Right atrium auricular region (tissue), 2 donors: Measurements from ENCODE around the gene SLC12A3. TPM values are rescaled to one million over a fixed set of nuclear protein-coding genes. Genes with fewer than 3 reads are reported as not detected.

Experiments
- DNase-seq: peaks from one replicate; pipeline ENCODE4 v3.0.0-alpha.2; 2019; ENCODE audit warnings: low spot score
- H3K27ac ChIP-seq, 2 donors: fragments of 200-600 bp; sonication (generic); 1 replicate in 1 of 2; 2 replicates in 1 of 2; pipeline ENCODE4 v1.5.1; 2016 to 2019
- H3K27me3 ChIP-seq, 2 donors: fragments of 200-600 bp; sonication (generic); one replicate each; pipeline versions ENCODE4 v1.5.1 to v1.6.0; 2017 to 2019
- H3K36me3 ChIP-seq: fragments of 200-600 bp; sonication (generic); one replicate; pipeline ENCODE4 v1.5.1; 2016
- H3K4me1 ChIP-seq, 2 donors: fragments of 200-600 bp; sonication (generic); one replicate each; pipeline versions ENCODE4 v1.5.1 to v1.6.0; 2017 to 2019
- H3K4me3 ChIP-seq, 2 donors: fragments of 200-600 bp; sonication (generic); 1 replicate in 1 of 2; 2 replicates in 1 of 2; pipeline ENCODE4 v1.5.1; 2017 to 2019; ENCODE audit warnings: mild to moderate bottlenecking in 1 of 2, moderate library complexity in 1 of 2
- H3K9me3 ChIP-seq, 2 donors: fragments of 200-600 bp; sonication (generic); one replicate each; pipeline ENCODE4 v1.5.1; 2019
- total RNA-seq, 2 donors: library from RNA; depleted of rRNA; stranded (reverse); fragments of >200 nt; gene quantifications; one replicate each; pipeline ENCODE4 v1.1.0, GENCODE V29; 2016
- TF ChIP-seq, protein P1 (sequence below), 2 donors: fragments of 200-600 bp; sonication (generic); IDR thresholded peaks; one replicate each; pipeline ENCODE4 v1.5.1; 2019; ENCODE audit warnings: antibody characterized with exemption in 2 of 2

Gene SLC12A3
- total RNA-seq, 2 donors from 2014 or later = not detected

- Histone ChIP-seq H3K9me3 (no peaks in the 10 kb centered on the region), H3K27ac (no peak overlapping the region), H3K4me1 (no peaks in the 10 kb centered on the region), H3K27me3 (no peaks in the 10 kb centered on the region), H3K4me3 (no peak overlapping the region), H3K36me3 (no peaks in the 10 kb centered on the region)
- TF ChIP-seq, protein P1, sequence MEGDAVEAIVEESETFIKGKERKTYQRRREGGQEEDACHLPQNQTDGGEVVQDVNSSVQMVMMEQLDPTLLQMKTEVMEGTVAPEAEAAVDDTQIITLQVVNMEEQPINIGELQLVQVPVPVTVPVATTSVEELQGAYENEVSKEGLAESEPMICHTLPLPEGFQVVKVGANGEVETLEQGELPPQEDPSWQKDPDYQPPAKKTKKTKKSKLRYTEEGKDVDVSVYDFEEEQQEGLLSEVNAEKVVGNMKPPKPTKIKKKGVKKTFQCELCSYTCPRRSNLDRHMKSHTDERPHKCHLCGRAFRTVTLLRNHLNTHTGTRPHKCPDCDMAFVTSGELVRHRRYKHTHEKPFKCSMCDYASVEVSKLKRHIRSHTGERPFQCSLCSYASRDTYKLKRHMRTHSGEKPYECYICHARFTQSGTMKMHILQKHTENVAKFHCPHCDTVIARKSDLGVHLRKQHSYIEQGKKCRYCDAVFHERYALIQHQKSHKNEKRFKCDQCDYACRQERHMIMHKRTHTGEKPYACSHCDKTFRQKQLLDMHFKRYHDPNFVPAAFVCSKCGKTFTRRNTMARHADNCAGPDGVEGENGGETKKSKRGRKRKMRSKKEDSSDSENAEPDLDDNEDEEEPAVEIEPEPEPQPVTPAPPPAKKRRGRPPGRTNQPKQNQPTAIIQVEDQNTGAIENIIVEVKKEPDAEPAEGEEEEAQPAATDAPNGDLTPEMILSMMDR (IDR thresholded peaks at IDR 0.05) = no peak
- DNase-seq = no peak
These were observed 4.6 kb upstream of the SLC12A3 start for GRCh38 chr16:56860226-56861020.

GRCh38 chr16:56861092-56861610, 3.9 kb upstream of the SLC12A3 start:
- DNase-seq = no peak
- no peaks in the 10 kb centered on the region for H3K27me3 ChIP-seq
- H3K4me3 ChIP-seq = no peak overlapping the region
- no peaks in the 10 kb centered on the region for H3K4me1 ChIP-seq
- TF ChIP-seq, protein P1 (IDR thresholded peaks at IDR 0.05) = no peak
- no peaks in the 10 kb centered on the region for H3K36me3 ChIP-seq
- no peaks in the 10 kb centered on the region for H3K9me3 ChIP-seq
- no peak overlapping the region for H3K27ac ChIP-seq

DNA sequence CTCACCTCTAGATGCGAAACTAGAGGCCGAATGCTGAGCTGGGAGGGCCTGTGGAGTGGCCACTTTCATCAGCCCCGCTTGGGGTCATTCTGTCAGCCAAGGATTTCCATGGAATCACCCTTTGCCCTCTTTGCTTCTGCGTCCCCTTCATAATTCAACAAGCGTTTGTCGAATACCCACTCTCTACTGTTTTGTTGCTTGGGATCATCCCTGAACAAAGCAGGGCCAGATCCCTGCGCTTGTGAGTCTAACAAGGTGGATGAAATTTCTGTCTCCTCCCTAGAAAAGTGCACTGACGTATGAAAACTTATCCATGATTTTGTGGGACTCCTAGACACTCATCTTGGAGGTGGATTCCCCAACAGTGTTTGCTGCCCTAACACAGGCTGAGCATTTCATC, 3.3 kb upstream of the SLC12A3 start:
- H3K9me3 ChIP-seq = no peaks in the 10 kb centered on the region
- no peak overlapping the region for H3K4me3 ChIP-seq
- no peak overlapping the region for H3K27ac ChIP-seq
- DNase-seq = no peak
- H3K36me3 ChIP-seq = no peaks in the 10 kb centered on the region
- no peaks in the 10 kb centered on the region for H3K4me1 ChIP-seq
- H3K27me3 ChIP-seq = no peaks in the 10 kb centered on the region
- TF ChIP-seq, protein P1 (IDR thresholded peaks at IDR 0.05) = no peak

DNA sequence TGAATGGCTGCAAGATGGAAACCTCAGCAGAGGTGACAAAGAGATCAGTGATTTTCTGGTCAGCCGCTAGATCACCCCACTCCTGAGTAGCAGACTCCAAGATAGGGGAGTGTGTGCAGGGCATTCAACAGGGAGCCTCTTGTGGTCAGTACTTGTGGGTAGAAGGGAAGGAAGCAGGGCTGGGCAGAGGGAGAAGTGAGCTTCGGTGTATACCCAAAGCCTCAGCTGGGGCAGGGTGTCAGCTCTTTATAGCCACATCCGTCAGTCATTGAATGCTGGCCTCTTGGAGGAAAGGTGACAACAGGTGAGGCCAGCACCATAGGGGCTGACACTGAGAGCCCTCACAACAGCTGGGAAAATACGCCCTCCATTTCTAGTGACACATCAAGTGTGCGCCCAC, 2.2 kb upstream of the SLC12A3 start:
- Histone ChIP-seq H3K36me3 (no peaks in the 10 kb centered on the region), H3K4me1 (peaks cover 0 to 5% of the 10 kb centered on the region in 2 donors), H3K27ac (no peak overlapping the region), H3K4me3 (no peak overlapping the region), H3K9me3 (no peaks in the 10 kb centered on the region), H3K27me3 (no peaks in the 10 kb centered on the region)
- TF ChIP-seq, protein P1 (IDR thresholded peaks at IDR 0.05) = no peak
- DNase-seq = no peak

DNA sequence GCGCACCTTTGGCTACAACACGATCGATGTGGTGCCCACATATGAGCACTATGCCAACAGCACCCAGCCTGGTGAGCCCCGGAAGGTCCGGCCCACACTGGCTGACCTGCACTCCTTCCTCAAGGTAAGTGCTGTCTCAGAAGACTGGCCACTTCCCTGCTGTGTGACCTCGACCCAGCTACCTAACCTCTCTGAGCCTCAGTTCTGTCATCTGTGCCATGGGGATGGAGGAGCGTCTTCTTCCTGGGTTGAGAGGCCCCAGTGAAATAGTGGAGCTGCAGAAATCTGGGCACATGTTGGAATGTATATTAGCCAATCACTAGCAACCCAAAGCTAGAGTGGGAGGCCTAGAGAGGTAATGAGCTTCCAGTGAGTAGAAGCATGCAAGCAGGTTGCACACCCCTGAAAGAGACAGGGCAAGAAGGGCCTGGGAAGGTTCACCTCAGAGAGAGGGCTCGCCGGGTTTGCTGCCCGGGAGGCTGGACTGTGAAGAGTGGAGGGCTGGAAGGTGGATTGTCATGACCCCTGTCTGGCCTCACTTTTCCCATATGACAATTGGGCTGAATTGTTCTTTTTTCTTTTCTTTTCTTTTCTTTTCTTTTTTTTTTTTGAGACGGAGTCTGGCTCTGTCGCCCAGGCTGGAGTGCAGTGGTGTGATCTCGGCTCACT, 521 bp downstream of the SLC12A3 start:
- Histone ChIP-seq H3K4me3 (no peak overlapping the region), H3K27ac (no peak overlapping the region), H3K36me3 (no peaks in the 10 kb centered on the region), H3K9me3 (no peaks in the 10 kb centered on the region), H3K4me1 (peaks cover 0 to 6% of the 10 kb centered on the region in 2 donors), H3K27me3 (no peaks in the 10 kb centered on the region)
- DNase-seq = no peak
- TF ChIP-seq, protein P1 (IDR thresholded peaks at IDR 0.05) = no peak
